Coronary artery (tissue), 2 donors: ENCODE measurements around the gene MAD1L1.

ENCODE experiments used
- DNase-seq: peaks from one replicate; pipeline ENCODE4 v3.0.0-alpha.2; 2017; ENCODE audit warnings: low spot score
- H3K27ac ChIP-seq, 2 donors: fragments of 200-600 bp; sonication (generic); one replicate each; pipeline ENCODE4 v1.5.1; 2016 to 2019
- H3K4me3 ChIP-seq: fragments of 200-600 bp; sonication (generic); 2 replicates; pipeline ENCODE4 v1.5.1; 2016; ENCODE audit warnings: mild to moderate bottlenecking, moderate library complexity
- CTCF ChIP-seq: fragments of 200-600 bp; sonication (generic); IDR thresholded peaks from one replicate; pipeline ENCODE4 v1.5.1; 2019; ENCODE audit warnings: antibody characterized with exemption

MAD1L1 gene

GRCh38 chr7:2257651-2258050 lies 24.9 kb upstream of the MAD1L1 start:
- no peak for DNase-seq
- Histone ChIP-seq H3K4me3 (no peak overlapping the region), H3K27ac (no peak overlapping the region)
- no peak for TF ChIP-seq CTCF

- no peak for DNase-seq
- H3K27ac ChIP-seq, result no peak overlapping the region
- TF ChIP-seq CTCF, result no peak
- H3K4me3 ChIP-seq, result no peak overlapping the region
Observed at GRCh38 chr7:2257046-2257551, 24.4 kb upstream of the MAD1L1 start.

GRCh38 chr7:2256306-2257045 lies 23.7 kb upstream of the MAD1L1 start:
- no peak overlapping the region for H3K4me3 ChIP-seq
- no peak for DNase-seq
- no peak for TF ChIP-seq CTCF
- no peak overlapping the region for H3K27ac ChIP-seq

GRCh38 chr7:2255145-2256139 lies 22.7 kb upstream of the MAD1L1 start:
- no peak for TF ChIP-seq CTCF
- Histone ChIP-seq H3K27ac (no peak overlapping the region), H3K4me3 (no peak overlapping the region)
- DNase-seq, result no peak

GRCh38 chr7:2254429-2255144 lies 21.8 kb upstream of the MAD1L1 start:
- TF ChIP-seq CTCF, result no peak
- no peak for DNase-seq
- H3K27ac ChIP-seq, result no peak overlapping the region
- no peak overlapping the region for H3K4me3 ChIP-seq

- no peak overlapping the region for H3K4me3 ChIP-seq
- TF ChIP-seq CTCF, result no peak
- no peak for DNase-seq
- H3K27ac ChIP-seq, result no peak overlapping the region
Observed at GRCh38 chr7:2253525-2254244, 20.9 kb upstream of the MAD1L1 start.
